ENCODE results near the gene PSMA3. TPM values are rescaled to one million over a fixed set of nuclear protein-coding genes. Genes with fewer than 3 reads are reported as not detected.

The PSMA3 gene
- total and polyA plus RNA-seq, 9 of the 15 experiments (the other 6 are each of a cell fraction or from before 2014, with no cell fraction given): 129 to 786 (median 319) TPM

GRCh38 chr14:58238252-58239243, 6.1 kb upstream of the PSMA3 start (continued):
- TF ChIP-seq ZNF639 (CRISPR knock-in tag; conservative IDR thresholded peaks at IDR 0.05 in 1 of 2, IDR thresholded peaks at IDR 0.05 in 1 of 2) (no peak), SRSF7 (optimal IDR thresholded peaks at IDR 0.05; ENCODE audit: low read depth, low read length) (no peak), XRCC5 (IDR thresholded peaks at IDR 0.05; ENCODE audit: low read depth, low read length) (no peak), PCBP1 (IDR thresholded peaks at IDR 0.05; ENCODE audit: low read depth, low read length, poor library complexity, severe bottlenecking) (no peak), SIX5 (IDR thresholded peaks at IDR 0.05; ENCODE audit: borderline replicate concordance in 1 of 2, insufficient read depth in 1 of 2, low read depth in 1 of 2, low read length in 2 of 2) (no peak), HEY1 (CRISPR knock-in tag; IDR thresholded peaks at IDR 0.05; ENCODE audit: borderline replicate concordance) (no peak), CREM (IDR thresholded peaks at IDR 0.05; ENCODE audit: low read depth) (no peak), ZNF76 (CRISPR knock-in tag; IDR thresholded peaks at IDR 0.05; ENCODE audit: borderline replicate concordance) (no peak), HNRNPUL1 (IDR thresholded peaks at IDR 0.05; ENCODE audit: low read length) (no peak), ZHX1 (conservative IDR thresholded peaks at IDR 0.05; ENCODE audit: low read length) (no peak), VEZF1 (CRISPR knock-in tag; IDR thresholded peaks at IDR 0.05) (no peak; the same call in 1 of the 2 replicates), ATF1 (CRISPR knock-in tag; IDR thresholded peaks at IDR 0.05) (no peak), ATF1 (tag; IDR thresholded peaks at IDR 0.05) (no peak), ZNF583 (CRISPR knock-in tag; IDR thresholded peaks at IDR 0.05) (no peak), MCM5 (IDR thresholded peaks at IDR 0.05; ENCODE audit: low read depth) (no peak), PHB2 (IDR thresholded peaks at IDR 0.05; ENCODE audit: low read depth) (no peak), E2F4 (CRISPR knock-in tag; IDR thresholded peaks at IDR 0.05; ENCODE audit: low read depth) (no peak), TEAD1 (CRISPR knock-in tag; IDR thresholded peaks at IDR 0.05) (no peak)

Data from K562 (cell line).